ENCODE measurements around the gene SLC8A3.

Gene SLC8A3

DNA sequence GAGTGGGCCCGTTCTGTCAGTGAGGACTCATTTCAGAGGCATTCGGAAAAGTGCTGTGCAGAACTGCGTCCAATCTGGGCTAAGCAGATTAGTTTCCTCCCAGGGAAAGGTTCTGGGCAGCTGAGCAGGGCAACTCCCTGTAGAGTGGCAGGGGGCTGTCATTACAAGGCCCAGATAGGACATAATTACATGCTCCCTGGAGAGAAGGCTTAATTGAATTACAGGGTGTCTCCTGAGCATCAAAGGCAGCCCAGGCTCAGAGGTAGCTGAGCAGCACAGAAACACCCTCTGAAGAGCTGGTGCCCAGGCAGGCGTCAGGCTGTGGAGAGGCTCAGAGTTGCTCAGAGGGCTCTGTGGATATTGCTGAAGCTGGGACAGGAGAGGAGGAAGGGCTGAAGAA lies 36.0 kb downstream of the SLC8A3 start:
- Mint-ChIP-seq H3K4me1 (no peaks in the 10 kb centered on the region), H3K27me3 (peaks cover 27% of the 10 kb centered on the region), H3K27ac (no peak overlapping the region), H3K4me3 (no peak overlapping the region), H3K36me3 (no peaks in the 10 kb centered on the region), H3K9me3 (no peaks in the 10 kb centered on the region)
- no peak for DNase-seq
- CTCF ChIA-PET, result interaction anchor here (0.9 kb wide), 1 partner anchor 79 kb away, joined by 3 read pairs; no protein-coding TSS in a partner anchor

DNA sequence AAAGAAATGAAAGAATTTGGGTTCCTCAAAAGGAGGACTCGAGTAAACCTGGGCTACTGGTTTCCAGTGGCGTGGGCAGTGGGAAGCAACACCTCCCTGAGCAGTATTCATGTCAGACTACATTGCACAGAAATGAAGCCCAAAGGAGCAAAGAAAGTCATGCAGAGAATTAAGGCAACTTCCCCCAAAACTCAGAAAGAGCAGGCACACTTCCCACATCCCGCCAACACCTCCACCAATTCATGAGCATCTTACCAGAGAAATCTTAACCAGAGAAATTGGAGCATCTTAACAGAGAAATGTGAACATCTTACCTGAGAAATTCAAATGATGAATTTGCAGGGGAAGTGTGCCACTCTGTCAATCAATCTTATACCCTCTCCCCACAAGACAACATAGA lies 36.7 kb downstream of the SLC8A3 start:
- Mint-ChIP-seq H3K9me3 (no peaks in the 10 kb centered on the region), H3K27me3 (peaks cover 27% of the 10 kb centered on the region), H3K36me3 (no peaks in the 10 kb centered on the region), H3K4me1 (no peaks in the 10 kb centered on the region), H3K27ac (no peak overlapping the region), H3K4me3 (no peak overlapping the region)
- CTCF ChIA-PET, result no interaction called here
- DNase-seq, result no peak

DNA sequence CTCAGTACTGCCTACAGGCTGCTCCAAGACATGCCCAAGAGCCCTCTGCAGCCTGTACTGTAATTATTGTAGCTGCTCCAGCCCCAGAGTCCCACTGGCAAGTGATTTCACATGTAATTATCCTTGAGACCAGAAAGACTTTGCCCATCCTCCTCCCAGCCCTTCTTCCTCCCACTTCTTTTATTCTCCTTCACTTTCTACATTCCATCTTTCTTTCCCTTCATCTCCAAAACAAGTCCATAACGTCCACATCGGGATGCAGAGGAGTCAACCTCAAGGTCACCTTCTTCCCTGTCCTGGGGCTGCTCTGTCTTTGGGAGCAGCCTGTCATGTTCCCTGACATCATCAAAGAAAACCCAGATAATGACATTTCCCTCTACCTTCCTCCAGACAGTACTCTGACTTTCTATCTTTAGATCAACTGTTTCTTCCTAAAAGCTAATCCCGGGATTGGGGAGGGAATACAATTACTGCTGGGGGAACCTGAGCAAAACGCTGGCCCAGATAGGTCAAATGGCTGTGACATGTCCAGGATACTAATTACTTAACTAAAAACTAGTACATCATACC lies 39.1 kb downstream of the SLC8A3 start:
- no peaks in the 10 kb centered on the region for H3K4me1 Mint-ChIP-seq
- peaks cover 30% of the 10 kb centered on the region for H3K27me3 Mint-ChIP-seq
- CTCF ChIA-PET, result no interaction called here
- no peaks in the 10 kb centered on the region for H3K9me3 Mint-ChIP-seq
- no peak overlapping the region for H3K27ac Mint-ChIP-seq
- H3K36me3 Mint-ChIP-seq, result no peaks in the 10 kb centered on the region
- no peak overlapping the region for H3K4me3 Mint-ChIP-seq
- no peak for DNase-seq

DNA sequence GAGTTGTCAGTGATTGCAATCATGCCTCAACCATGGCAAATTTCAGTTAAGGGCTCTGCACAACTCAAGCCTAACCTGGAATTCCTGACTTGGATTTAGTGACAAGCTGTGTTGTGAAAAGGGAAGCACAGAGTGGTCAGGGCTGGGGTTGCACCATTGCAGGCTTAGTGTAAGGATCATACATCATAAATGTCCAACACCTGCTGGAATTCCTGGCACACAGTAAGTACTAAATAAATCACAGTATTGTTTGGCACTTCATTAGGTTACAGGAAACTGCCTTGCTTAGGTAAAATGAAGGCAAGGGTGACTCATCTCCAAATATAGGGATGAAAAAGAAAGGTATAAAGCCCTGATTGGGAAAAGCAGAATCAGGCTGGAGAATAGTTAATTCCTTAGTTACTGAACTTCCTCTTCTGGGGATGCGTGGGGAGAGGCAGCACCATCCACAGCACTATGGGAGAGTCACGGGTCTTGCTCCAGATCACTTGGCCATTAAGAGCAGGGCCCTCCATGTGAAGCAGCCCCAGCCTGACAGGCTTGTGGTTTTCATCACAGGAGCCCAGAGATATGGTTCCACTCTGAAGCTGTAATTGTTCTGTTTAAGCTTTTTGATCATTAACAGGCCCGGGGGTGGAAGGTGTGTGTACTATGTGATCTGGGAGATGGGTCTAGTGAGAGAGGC lies 39.7 kb downstream of the SLC8A3 start:
- no peak overlapping the region for H3K4me3 Mint-ChIP-seq

DNA sequence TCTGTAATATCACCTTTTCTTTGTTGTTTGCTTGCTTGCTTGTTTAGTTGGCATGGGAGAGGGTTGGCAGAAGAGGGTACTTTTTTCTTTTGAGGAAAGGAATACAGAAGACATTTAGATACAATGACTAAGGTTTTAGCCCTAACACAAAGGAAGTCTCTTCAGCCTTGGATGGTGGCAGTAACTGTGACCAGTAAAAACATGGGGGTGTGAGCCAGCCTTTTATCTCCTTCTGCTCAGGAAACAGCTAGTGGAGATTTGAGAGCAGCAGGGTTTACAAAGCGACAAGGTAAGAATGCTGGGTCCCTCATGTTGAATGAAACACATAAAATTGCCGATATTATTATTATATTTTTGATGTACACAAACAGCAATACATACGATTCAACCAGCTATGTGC lies 40.4 kb downstream of the SLC8A3 start:
- CTCF ChIA-PET, result no interaction called here
- H3K4me1 Mint-ChIP-seq, result no peaks in the 10 kb centered on the region
- no peaks in the 10 kb centered on the region for H3K36me3 Mint-ChIP-seq
- no peak overlapping the region for H3K4me3 Mint-ChIP-seq
- no peak for DNase-seq
- no peaks in the 10 kb centered on the region for H3K9me3 Mint-ChIP-seq
- H3K27me3 Mint-ChIP-seq, result peaks cover 25% of the 10 kb centered on the region
- H3K27ac Mint-ChIP-seq, result no peak overlapping the region

More for the DNA sequence above, 39.7 kb downstream of the SLC8A3 start:
- DNase-seq, result no peak
- Mint-ChIP-seq H3K27ac (no peak overlapping the region), H3K27me3 (peaks cover 30% of the 10 kb centered on the region), H3K9me3 (no peaks in the 10 kb centered on the region), H3K4me1 (no peaks in the 10 kb centered on the region), H3K36me3 (no peaks in the 10 kb centered on the region)
- CTCF ChIA-PET, result no interaction called here

DNA sequence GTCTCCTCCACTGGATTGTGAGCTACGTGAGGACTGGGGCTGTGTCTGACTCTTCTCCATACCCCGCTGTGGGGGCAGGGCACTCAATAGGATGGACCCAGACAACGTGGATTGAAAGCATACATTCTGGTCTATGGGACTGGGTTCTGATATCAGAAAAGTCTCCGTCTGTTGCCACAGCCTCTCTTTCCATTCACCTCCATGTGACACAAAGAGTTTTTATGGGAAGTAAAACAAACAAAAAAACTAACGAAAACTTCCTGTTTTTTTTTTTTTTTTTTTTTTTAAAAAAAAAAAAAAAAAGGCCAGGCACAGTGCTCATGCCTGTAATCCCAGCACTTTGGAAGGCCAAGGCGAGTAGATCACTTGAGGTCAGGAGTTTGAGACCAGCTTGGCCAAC lies 44.7 kb downstream of the SLC8A3 start:
- Mint-ChIP-seq H3K27me3 (peaks cover 16% of the 10 kb centered on the region), H3K27ac (no peak overlapping the region), H3K36me3 (no peaks in the 10 kb centered on the region), H3K4me3 (no peak overlapping the region), H3K4me1 (no peaks in the 10 kb centered on the region), H3K9me3 (no peaks in the 10 kb centered on the region)
- CTCF ChIA-PET, result no interaction called here
- no peak for DNase-seq

DNA sequence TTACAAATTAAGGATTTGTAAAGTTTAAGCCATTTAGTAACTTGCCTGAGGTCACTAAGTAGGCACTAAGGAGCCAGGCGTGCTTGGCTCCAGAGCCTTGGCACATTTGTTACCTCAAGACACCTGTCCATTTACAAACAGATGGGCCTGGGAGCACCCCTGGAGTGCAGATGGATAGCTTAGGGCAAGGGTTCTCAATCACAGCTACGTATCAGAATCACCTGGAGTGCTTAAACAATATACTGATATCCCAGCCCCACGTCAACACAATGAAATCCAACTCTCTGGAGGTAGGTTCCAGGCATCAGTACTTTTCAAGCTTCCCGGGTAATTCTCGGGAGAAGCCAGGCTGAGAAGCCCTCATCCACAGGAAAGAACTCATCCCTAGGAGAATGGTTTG lies 45.4 kb downstream of the SLC8A3 start:
- Mint-ChIP-seq H3K9me3 (no peaks in the 10 kb centered on the region), H3K27me3 (peaks cover 18% of the 10 kb centered on the region), H3K27ac (no peak overlapping the region), H3K36me3 (no peaks in the 10 kb centered on the region), H3K4me1 (no peaks in the 10 kb centered on the region), H3K4me3 (no peak overlapping the region)
- CTCF ChIA-PET, result no interaction called here
- DNase-seq, result no peak

DNA sequence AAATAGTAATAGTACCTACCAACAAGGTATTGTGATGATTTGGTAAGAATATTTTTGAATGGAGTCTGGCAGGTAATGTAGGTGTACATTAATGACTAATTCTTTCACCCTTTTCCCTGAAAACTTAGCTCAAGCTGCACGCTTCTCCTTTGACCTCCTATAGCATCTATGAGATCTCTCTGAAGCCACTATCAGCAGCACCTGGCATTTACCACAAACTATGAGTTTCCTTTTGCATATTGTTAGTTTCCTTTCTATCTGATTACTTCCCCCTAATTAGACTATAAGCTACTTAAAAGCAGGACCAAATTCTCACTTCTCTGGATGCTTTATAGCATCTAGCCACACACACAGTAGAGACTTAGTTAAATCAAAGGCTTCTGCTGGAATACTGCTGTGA lies 48.1 kb downstream of the SLC8A3 start:
- no peaks in the 10 kb centered on the region for H3K4me1 Mint-ChIP-seq
- no peaks in the 10 kb centered on the region for H3K9me3 Mint-ChIP-seq
- H3K36me3 Mint-ChIP-seq, result no peaks in the 10 kb centered on the region
- CTCF ChIA-PET, result no interaction called here
- H3K27me3 Mint-ChIP-seq, result peaks cover 18% of the 10 kb centered on the region
- no peak overlapping the region for H3K27ac Mint-ChIP-seq
- H3K4me3 Mint-ChIP-seq, result no peak overlapping the region
- no peak for DNase-seq

DNA sequence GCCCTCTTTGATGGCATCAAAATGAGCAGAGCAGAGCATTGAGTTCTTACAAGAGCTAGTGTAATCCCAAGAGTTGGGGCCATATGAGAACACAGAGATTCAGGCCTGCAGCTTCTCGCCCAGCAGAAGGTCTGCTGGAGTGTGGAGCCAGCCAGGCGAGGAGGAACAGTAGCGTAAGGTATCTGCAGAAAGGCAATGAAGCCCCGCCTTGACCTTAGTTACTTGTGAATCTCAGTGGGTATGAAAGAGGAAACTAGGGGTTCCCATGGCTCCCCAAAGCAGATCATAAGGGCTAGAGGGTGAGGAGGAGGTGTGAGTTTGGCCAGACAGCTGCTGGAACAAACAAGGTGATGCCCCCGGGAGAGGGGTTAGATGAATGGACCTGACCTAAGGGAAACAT lies 49.4 kb downstream of the SLC8A3 start:
- H3K9me3 Mint-ChIP-seq, result no peaks in the 10 kb centered on the region
- H3K4me1 Mint-ChIP-seq, result no peaks in the 10 kb centered on the region
- DNase-seq, result no peak
- H3K36me3 Mint-ChIP-seq, result no peaks in the 10 kb centered on the region
- H3K27ac Mint-ChIP-seq, result no peak overlapping the region
- H3K4me3 Mint-ChIP-seq, result no peak overlapping the region
- H3K27me3 Mint-ChIP-seq, result peaks cover 18% of the 10 kb centered on the region
- CTCF ChIA-PET, result no interaction called here

DNA sequence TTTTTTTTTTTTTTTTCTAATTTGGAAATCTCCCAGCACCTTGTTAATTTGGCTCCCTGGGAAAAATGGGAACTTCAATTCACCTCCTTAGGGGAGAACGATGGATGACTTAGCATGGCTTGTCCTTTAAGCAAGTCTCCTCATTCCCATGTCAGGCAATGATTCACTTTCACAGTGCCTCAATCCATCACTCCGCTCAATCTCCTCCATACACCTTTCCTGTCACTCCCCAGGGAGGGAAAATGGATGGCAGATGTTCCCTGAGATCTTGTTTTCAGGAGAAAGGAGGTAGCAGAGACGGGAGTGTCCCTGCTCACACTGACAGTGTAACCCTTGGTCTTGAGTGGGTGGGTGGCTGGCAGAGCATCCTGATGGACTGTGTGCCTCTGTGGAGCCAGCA lies 51.0 kb downstream of the SLC8A3 start:
- peaks cover 27% of the 10 kb centered on the region for H3K27me3 Mint-ChIP-seq
- DNase-seq, result no peak
- CTCF ChIA-PET, result no interaction called here
- H3K4me1 Mint-ChIP-seq, result no peaks in the 10 kb centered on the region
- no peak overlapping the region for H3K4me3 Mint-ChIP-seq
- no peak overlapping the region for H3K27ac Mint-ChIP-seq
- no peaks in the 10 kb centered on the region for H3K9me3 Mint-ChIP-seq
- no peaks in the 10 kb centered on the region for H3K36me3 Mint-ChIP-seq

DNA sequence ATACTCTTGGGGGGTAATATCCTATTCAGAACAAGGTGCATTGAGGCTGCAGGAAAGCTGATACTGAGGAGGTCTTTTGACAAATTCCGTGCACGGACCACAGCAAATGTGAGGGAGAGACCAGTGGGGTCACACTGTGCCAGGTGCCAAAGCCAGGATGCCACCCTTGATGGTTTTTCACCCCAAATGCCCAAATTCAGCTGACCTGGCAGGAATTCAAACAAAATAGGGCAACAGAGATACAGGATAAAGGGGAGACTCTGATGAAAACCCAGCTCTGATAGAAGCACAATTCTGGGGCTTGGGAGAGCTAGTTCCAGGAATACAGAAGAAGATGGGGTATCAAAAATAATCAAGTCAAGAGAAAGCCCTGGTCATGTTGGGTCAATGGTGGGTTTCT lies 55.3 kb downstream of the SLC8A3 start:
- no peak for DNase-seq
- CTCF ChIA-PET, result no interaction called here
- H3K27me3 Mint-ChIP-seq, result peaks cover 16% of the 10 kb centered on the region
- H3K27ac Mint-ChIP-seq, result no peak overlapping the region
- no peak overlapping the region for H3K4me3 Mint-ChIP-seq
- no peaks in the 10 kb centered on the region for H3K9me3 Mint-ChIP-seq
- no peaks in the 10 kb centered on the region for H3K4me1 Mint-ChIP-seq
- H3K36me3 Mint-ChIP-seq, result no peaks in the 10 kb centered on the region

DNA sequence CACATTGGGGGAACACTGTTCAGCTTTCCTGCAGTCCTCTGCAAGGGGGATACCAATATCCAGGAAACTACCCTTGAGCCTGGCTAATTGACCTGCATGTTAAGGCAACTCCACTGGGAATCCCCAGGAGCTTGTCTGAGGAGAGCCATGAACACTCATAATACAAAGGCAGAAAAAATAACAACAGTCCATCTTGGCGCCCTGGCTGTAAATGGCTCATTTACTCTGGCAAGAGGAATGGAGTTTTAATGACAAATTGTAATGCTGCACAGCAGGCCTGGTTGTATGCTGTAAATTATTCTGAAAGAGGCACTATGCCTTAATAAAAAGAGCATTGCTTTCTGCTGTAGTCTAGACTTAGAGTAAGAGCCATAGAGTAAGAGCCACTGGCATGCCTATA lies 58.3 kb downstream of the SLC8A3 start:
- Mint-ChIP-seq H3K9me3 (no peaks in the 10 kb centered on the region), H3K4me3 (no peak overlapping the region), H3K36me3 (no peaks in the 10 kb centered on the region), H3K27me3 (peaks cover 12% of the 10 kb centered on the region), H3K4me1 (no peaks in the 10 kb centered on the region), H3K27ac (no peak overlapping the region)
- CTCF ChIA-PET, result no interaction called here
- no peak for DNase-seq

DNA sequence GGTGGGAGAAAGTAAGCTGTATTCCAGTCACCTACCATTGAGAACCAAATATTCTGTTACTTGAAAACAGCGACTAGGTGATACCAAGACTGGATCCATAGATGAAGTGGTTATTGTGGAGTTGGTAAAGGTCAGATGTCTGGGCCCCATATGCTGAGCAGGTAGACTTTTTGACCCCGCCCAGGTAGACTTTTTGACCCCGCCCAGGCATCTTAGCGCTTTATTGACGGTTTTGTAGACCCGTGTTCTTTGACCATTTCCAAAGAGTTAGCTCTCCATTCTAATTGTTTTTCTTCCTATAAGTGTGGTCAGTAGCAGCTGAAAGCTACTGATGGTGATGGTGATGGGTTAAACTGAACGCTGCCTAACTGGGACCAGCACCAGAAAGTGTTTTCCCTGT lies 61.6 kb downstream of the SLC8A3 start:
- H3K27me3 Mint-ChIP-seq, result peaks cover 4% of the 10 kb centered on the region
- CTCF ChIA-PET, result no interaction called here
- H3K4me1 Mint-ChIP-seq, result no peaks in the 10 kb centered on the region
- no peak for DNase-seq
- no peak overlapping the region for H3K27ac Mint-ChIP-seq
- no peaks in the 10 kb centered on the region for H3K9me3 Mint-ChIP-seq
- H3K36me3 Mint-ChIP-seq, result no peaks in the 10 kb centered on the region
- no peak overlapping the region for H3K4me3 Mint-ChIP-seq

DNA sequence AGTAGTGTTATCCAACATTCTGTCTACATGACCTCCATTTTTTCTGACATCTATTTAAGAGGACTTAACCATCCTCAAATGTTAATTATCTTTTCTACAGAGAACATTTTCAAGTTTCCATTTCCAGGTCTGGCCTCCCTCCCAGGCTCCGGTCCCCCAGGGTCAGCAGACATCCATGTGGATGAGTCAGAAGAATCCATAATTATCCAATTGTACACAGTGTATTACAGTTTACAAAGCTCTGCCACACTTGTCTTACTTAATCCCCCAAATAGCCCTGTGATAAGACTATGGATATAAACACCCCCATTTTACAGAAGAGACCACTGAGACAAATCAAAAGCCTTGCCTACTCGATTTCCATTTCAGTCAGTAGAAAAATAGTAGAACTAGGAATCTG lies 65.0 kb downstream of the SLC8A3 start:
- Mint-ChIP-seq H3K27me3 (no peaks in the 10 kb centered on the region), H3K9me3 (no peaks in the 10 kb centered on the region), H3K36me3 (no peaks in the 10 kb centered on the region), H3K4me1 (no peaks in the 10 kb centered on the region), H3K27ac (no peak overlapping the region), H3K4me3 (no peak overlapping the region)
- CTCF ChIA-PET, result no interaction called here
- no peak for DNase-seq

DNA sequence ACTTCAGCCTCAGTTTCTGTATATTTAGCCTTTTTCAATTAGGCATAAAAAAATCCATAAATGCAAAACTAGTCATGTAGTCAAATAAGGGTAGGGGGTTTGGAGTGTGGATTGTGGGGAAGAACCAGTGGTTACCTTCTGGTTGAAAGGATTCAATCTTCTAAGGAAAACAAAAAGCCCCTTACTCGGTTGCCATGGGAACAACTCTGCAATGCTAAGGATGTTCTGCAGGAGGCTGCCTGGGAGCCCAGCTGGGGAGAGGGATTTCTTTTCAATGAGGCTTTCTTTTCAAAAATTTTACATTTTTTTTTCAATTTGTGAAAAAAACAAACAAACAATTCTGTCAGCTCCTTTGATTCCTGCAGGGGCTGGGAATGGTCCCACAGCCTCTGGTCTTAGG lies 67.2 kb downstream of the SLC8A3 start:
- H3K27ac Mint-ChIP-seq, result no peak overlapping the region
- no peak for DNase-seq
- CTCF ChIA-PET, result no interaction called here

DNA sequence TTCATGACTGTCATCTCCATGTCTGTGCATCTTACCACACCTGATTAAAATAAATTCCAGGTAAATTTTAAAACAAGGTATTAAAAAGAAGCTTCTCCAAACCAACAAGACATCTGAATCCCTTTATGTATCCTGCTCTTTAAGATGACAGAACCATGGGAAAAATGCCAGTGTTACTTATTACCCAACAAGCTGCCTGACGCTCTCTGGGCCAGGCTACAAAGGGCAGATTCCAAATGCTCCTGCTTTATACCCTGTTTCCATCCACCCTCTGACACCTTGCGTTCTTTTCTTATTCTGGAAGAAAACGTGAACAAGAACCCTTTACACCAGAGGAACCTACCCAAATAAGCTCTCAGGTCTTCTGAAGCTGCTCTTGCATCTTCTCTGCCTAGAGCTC lies 70.7 kb downstream of the SLC8A3 start:
- no peak overlapping the region for H3K4me3 Mint-ChIP-seq
- H3K36me3 Mint-ChIP-seq, result no peaks in the 10 kb centered on the region
- CTCF ChIA-PET, result no interaction called here
- no peaks in the 10 kb centered on the region for H3K4me1 Mint-ChIP-seq
- peaks cover 4% of the 10 kb centered on the region for H3K27me3 Mint-ChIP-seq
- no peak overlapping the region for H3K27ac Mint-ChIP-seq
- no peak for DNase-seq
- H3K9me3 Mint-ChIP-seq, result no peaks in the 10 kb centered on the region

More for the DNA sequence above, 67.2 kb downstream of the SLC8A3 start:
- peaks cover 4% of the 10 kb centered on the region for H3K27me3 Mint-ChIP-seq
- H3K4me3 Mint-ChIP-seq, result no peak overlapping the region
- H3K36me3 Mint-ChIP-seq, result no peaks in the 10 kb centered on the region
- no peaks in the 10 kb centered on the region for H3K4me1 Mint-ChIP-seq
- H3K9me3 Mint-ChIP-seq, result no peaks in the 10 kb centered on the region
